Activated CD8-positive, alpha-beta memory T cell treated with anti-CD3 and anti-CD28 coated beads for 48 hours (primary cell): ENCODE results near the gene LORICRIN.

ENCODE experiments used
- DNase-seq, 3 experiments: peaks; one replicate each; pipeline ENCODE4 v3.0.0-alpha.2; 2020; ENCODE audit warnings: low read depth in 2 of 3, low spot score in 2 of 3

Gene LORICRIN

GRCh38 chr1:153302308-153302707 is 42.8 kb downstream of the LORICRIN start:
- DNase-seq = no peak

GRCh38 chr1:153305682-153306081 is 46.2 kb downstream of the LORICRIN start:
- no peak for DNase-seq

- no peak for DNase-seq
Measured at GRCh38 chr1:153306303-153307220, 47.1 kb downstream of the LORICRIN start.

GRCh38 chr1:153307221-153307600 is 47.7 kb downstream of the LORICRIN start:
- DNase-seq = no peak

GRCh38 chr1:153308540-153308939 is 49.1 kb downstream of the LORICRIN start:
- no peak for DNase-seq

GRCh38 chr1:153309441-153309840 is 50.0 kb downstream of the LORICRIN start:
- DNase-seq = no peak

- no peak for DNase-seq
Measured at GRCh38 chr1:153310526-153310925, 51.0 kb downstream of the LORICRIN start.
